ENCODE results near the gene EIF2AK3.
A peak's percentile ranks its signal among the peaks of the same experiment; 100 is the strongest.
"Not testable (repeated sequence)": the region's sequence is repeated elsewhere in the genome, so short reads cannot be mapped to it uniquely, and the experiment has no call there.

EIF2AK3 gene

GRCh38 chr2:88636026-88636425 is 8.8 kb upstream of the EIF2AK3 start:
- DNase-seq (ENCODE audit: low read depth): no peak

- DNase-seq (ENCODE audit: low read depth): no peak
Measured at GRCh38 chr2:88632569-88632968, 5.3 kb upstream of the EIF2AK3 start.

GRCh38 chr2:88628571-88628939 is 1.3 kb upstream of the EIF2AK3 start:
- no peak for DNase-seq (ENCODE audit: low read depth)

DNA sequence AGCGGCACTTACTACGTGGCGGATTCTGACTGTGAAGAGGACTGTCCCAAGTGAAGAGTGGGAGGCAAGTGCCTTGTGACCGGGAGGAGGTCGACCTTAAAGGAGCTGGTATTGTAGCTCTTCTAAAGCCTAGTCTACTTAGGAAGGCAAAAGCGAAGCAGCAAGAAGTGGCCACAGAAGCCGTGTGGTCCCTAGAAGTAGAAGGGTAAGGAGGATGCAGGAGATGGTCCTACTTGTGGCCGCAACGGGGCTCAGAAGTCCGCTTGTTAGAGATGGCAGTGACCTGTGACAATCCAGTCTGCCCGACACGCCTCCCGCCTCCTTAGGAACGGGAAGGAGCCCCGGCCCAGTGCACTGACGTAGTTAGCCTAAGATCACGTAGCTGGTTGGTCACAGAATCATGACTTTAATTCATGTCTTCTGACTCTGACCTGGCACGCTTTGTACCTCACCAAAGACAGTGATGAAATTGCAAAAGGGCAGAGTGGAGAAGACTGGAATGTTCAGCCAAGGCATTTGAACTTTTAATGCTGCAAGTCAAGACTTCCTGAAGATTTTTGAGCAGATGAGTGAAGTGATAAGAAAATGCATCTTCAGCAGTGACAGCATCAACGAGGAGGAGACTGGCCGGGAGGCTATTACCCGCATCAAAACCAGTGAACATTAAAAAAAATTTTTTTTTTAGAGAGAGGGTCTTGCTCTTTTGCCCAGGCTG is 749 bp upstream of the EIF2AK3 start:
- peak; percentile 97 for DNase-seq (ENCODE audit: low read depth)

DNA sequence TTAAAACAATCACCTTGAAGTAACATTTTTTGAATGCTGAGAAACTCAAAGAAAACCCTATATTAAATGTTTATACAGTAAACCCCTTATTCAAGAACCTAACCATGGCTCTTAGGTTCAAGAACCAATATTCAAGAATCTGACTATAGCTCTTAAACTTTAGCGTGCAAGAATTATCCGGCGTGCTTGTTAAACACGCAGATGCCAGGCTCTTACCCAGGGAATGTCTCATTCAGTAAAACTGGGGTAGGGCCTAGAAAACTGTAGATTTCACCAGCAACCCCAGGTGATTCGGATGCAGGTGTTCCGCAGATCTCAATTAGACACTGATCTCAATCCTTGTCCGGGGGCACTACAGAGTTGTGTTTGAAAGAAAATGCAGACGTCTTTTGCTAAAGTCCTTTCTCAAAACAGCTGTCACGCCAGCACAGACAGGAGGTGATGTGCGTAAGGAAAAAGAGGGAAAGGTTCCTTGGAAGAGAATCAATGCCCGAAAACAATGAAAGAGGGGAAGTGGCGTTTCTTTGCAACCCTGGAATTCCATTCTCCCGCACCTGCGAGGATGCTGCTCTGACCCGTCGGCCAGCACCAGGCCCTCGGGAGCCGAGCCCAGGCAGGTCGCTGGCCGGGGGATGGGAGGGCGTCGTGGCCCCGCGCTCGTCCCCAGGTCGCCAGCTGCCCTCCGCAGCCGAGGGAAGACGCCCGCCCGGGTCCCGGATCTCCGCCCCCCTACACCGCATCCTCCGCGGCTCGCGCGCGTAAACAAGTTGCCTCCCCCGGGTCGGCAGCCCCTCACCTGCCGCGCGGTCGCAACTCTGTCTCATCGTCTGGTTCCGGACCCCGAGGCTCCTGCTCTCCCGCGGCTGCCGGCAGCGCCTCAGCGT is 851 bp downstream of the EIF2AK3 start:
- no peak for DNase-seq (ENCODE audit: low read depth)

- no peak for DNase-seq (ENCODE audit: low read depth)
Measured at GRCh38 chr2:88624477-88624876, 2.8 kb downstream of the EIF2AK3 start.

DNA sequence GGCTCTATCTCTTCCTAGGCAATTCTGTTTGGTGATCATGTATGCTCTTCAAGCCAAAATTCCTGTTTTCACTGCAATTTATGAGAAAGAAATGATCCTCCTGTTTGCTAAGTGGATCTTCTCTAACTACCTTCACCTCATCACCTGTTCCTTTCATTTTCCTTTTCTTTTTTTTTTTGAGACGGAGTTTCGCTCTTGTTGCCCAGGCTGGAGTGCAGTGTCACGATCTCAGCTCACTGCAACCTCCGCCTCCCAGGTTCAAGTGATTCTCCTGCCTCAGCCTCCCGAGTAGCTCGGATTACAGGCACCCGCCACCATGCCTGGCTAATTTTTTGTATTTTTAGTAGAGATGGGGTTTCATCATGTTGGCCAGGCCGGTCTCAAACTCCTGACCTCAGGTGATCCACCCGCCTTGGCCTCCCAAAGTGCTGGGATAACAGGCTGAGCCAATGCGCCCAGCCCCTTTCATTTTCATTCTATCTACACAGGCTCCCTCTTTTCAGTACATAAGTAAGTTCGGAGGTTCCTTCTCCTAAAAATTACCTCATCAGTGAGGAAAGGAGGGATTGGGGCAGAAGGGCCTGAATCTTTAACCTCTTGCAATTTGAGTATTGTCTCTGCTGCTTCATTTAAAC is 3.3 kb downstream of the EIF2AK3 start:
- DNase-seq (ENCODE audit: low read depth): not testable (repeated sequence)

- DNase-seq (ENCODE audit: low read depth): no peak
Measured at GRCh38 chr2:88622307-88622706, 5.0 kb downstream of the EIF2AK3 start.

DNA sequence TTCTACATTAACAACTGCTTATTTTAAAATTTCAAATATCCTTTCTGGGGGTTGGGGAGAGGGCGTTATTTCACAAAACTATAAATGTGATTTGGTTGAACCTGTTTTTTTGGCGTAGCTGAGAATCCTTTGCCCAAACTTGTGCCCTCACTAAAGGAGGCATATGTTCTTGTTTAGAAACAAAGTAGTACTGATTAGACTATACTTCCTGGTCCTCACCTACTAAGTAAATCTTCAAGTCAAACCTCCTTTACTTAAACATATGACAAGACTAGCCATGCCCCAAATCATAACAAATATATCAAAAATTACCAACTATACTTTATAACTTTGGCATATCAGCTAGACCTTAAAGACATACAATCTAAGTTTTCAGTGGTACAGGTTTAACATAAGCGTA is 5.8 kb downstream of the EIF2AK3 start:
- no peak for DNase-seq (ENCODE audit: low read depth)

DNA sequence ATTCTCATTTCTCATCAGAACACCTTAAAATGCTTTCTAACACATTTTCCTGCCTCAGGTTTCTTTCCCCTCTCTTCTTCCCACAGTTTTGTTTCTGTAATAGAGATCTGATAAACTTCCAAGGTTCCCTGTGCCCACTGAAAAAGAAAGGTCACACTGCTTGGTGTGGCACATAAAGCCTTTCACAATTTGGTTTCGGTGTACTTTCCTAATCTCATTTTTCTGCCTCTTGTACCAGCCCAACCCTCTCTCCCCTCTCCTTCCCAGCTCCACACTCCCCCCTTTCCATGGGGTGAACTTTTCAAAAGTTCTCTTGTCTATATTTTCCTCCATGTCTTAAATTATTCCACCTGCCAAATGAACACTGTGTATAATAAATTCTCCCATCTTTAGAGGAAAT is 7.2 kb downstream of the EIF2AK3 start:
- DNase-seq (ENCODE audit: low read depth): no peak

GRCh38 chr2:88615822-88616221 is 11.4 kb downstream of the EIF2AK3 start:
- no peak for DNase-seq (ENCODE audit: low read depth)

DNA sequence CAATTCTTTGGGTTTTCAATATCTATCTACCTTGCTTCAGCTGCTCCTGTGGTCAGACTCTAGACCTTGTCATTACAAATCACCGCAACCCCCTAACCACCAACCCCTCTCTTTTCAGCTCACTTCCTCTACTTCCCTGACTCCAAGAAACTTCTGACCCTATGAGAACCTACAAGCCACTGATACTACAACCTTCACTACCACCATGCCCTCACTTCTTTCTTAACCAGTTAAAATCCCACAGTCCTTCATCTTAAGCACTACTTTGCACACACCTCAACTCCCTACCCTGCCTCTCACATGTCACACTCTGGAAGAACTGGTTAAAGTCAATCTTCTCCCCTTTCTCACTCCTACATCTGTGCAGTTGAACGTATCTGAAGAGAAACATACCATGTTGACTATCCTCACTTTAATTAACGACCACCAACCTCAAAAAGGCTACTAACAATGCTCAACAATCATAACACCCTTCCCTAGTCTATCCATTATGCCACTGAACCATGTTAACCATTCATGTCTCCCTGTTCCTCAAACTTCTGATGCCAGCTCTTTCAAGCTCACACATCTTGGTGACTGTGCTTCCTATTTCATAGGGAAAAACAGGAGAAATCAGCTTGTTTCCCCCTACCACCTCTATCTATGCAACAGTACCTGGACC is 12.6 kb downstream of the EIF2AK3 start:
- DNase-seq (ENCODE audit: low read depth): no peak

DNA sequence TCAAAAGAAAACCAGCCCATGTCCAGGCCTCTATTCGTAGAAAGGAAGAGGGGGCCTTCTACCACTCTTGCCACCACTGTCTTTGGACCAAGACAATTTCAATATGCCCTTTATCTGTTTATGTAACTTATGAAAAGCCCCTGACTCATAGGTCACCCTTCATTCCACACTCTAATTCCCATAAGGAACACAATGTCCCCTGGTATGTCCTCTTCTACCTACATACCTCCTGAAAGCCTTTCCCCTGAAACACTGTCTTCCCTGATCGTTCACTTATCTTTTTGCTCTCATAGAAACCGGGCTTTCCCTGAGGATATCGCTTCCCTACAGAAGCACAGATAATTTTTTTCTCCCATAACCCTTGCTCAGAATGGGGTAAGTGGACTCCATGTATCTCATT is 13.3 kb downstream of the EIF2AK3 start:
- DNase-seq (ENCODE audit: low read depth): peak; percentile 27

GRCh38 chr2:88608184-88608583 is 19.1 kb downstream of the EIF2AK3 start:
- DNase-seq (ENCODE audit: low read depth): no peak

DNA sequence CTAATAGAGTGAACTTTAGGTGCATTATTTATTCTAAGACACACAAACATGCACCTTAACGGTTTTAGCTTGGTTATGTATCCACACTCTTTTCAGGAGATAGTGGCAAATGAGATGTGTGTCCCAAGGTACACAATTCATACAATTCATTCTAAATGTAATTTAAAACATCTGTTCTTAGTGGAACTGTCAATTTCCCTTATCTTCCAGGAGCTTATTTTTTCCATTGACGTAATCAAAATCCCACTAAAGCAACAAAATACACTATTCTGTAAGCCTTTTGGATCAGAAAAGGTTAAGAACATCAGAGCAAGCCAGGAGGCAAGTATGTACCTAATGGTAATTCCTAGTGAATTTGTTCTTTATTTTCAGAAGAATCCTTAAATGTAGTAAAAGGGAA is 19.8 kb downstream of the EIF2AK3 start:
- peak; percentile 10 for DNase-seq (ENCODE audit: low read depth)

- no peak for DNase-seq (ENCODE audit: low read depth)
Measured at GRCh38 chr2:88606371-88607030, 20.8 kb downstream of the EIF2AK3 start.

DNA sequence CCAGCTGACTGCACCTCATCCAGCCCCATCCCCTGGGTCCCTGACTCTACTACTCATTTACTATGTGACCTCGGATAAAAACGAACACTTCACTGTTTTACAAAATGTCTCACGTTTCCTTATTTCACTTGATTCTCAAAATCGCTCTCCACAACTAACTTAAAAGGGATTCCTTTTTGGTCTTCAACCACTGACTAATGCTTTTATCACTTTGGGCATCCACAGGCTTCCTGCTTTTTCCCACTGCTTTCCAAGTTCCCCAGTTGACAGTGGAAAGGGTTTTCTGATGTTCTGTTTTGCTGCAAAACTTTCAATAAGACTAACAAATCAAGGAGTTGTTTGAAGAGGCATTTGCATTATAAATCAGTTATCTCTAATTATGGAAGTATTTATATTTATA is 24.1 kb downstream of the EIF2AK3 start:
- DNase-seq (ENCODE audit: low read depth): peak; percentile 35

DNA sequence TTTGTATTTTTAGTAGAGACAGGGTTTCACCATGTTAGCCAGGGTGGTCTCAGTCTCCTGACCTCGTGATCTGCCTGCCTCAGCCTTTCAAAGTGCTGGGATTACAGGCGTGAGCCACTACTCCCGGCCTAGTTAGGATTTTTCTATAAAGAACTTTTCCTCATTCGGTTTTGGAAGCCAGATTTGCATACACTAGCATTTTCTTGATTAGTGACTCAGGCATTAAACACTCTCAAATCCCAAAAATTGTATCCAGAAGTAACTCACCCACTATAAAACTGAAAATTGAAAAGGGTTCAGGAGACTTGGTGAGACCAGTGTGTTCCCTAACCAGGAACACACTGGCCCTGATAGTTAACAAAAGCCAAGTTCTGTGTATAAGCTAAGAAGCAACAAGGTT is 25.2 kb downstream of the EIF2AK3 start:
- DNase-seq (ENCODE audit: low read depth): no peak

GRCh38 chr2:88601286-88601685 is 26.0 kb downstream of the EIF2AK3 start:
- DNase-seq (ENCODE audit: low read depth): peak; percentile 50

DNA sequence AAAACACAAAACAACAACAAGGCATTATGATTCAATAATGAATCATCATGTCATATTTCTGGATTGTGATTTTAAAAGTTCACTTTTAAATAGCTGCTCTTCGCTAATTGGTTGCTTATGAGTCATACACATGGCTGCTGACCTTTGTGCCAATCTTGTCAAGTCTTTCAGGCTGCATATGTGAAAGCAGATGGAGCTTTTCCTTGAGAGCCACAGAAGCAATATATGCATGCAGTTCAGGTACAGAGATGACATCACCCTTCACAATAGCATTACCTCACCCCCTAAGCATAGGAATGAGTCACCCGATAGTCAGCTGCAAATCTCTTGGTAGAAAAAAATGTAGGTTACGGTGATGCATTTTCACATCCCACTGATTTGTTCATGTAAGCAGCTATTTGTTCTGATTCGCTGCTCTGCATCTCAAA is 27.2 kb downstream of the EIF2AK3 start:
- peak; percentile 99 for DNase-seq (ENCODE audit: low read depth)

DNA sequence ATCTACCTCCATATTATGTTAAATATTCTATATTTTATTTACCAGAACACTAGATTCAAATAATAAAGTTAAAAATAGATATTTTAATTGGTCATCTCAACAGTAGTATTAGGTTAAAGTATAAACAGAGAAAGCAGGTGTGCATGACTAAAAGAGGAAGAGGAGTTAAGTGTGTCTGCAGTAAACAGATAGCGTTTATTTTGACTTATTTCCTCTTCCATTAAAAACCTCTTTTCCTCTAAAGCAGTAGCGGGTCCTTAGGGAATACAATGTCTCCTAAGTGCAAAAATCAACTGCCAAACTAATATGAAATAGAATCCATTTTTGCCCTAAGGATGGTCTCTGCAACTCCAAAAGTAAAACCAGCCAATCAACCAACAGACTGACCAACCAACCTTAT is 27.7 kb downstream of the EIF2AK3 start:
- no peak for DNase-seq (ENCODE audit: low read depth)

DNA sequence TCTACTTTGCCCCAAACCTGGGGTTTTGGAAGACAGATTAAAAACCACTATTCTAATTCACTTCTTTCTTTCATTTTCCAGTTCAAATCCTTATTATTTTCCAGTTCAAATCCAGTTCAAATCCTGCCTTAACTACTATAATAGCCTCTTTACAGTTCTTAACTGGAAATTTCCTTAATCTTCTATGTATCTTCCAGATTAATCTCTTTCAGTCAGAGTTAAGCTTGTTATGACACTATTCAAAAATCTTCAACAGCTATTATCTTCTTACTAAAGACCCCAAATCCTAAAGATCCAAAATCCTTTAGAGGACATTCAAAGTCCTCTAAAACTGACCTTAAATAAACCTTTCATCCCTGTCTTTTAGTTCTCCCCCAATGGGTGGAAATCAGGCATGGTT is 30.1 kb downstream of the EIF2AK3 start:
- DNase-seq (ENCODE audit: low read depth): no peak

Data from iris pigment epithelial cell (primary cell).